Esophagus squamous epithelium (tissue), 5 donors: ENCODE results near the gene PCK1. TPM values are rescaled to one million over a fixed set of nuclear protein-coding genes. Genes with fewer than 3 reads are reported as not detected.

Experiments used
- DNase-seq: peaks from one replicate; lab custom pipeline; 2025; lab: John Stamatoyannopoulos, UW
- H3K27ac ChIP-seq, 4 donors: fragments of 200-600 bp; sonication (generic); one replicate each; pipeline ENCODE4 v1.5.1; 2016 to 2019; ENCODE audit warnings: mild to moderate bottlenecking in 1 of 4
- H3K27me3 ChIP-seq, 4 donors: fragments of 200-600 bp; sonication (generic); 1 replicate in 3 of 4; 2 replicates in 1 of 4; pipeline versions ENCODE4 v1.5.1 to v1.6.0; 2017 to 2021; ENCODE audit warnings: antibody characterized with exemption in 1 of 4
- H3K36me3 ChIP-seq, 3 donors: fragments of 200-600 bp; sonication (generic); one replicate each; pipeline ENCODE4 v1.5.1; 2016 to 2019
- H3K4me1 ChIP-seq, 3 donors: fragments of 200-600 bp; sonication (generic); one replicate each; pipeline ENCODE4 v1.5.1; 2017 to 2019
- H3K4me3 ChIP-seq, 4 donors: fragments of 200-600 bp; sonication (generic); 1 replicate in 3 of 4; 2 replicates in 1 of 4; pipeline ENCODE4 v1.5.1; 2016 to 2019; ENCODE audit warnings: mild to moderate bottlenecking in 2 of 4, moderate library complexity in 1 of 4
- H3K9me3 ChIP-seq, 3 donors: fragments of 200-600 bp; sonication (generic); one replicate each; pipeline ENCODE4 v1.5.1; 2016 to 2019
- POLR2A ChIP-seq, 4 donors: fragments of 450-650 bp; IDR thresholded peaks; one replicate each; pipeline ENCODE4 v1.6.1; 2017; ENCODE audit warnings: antibody characterized with exemption in 4 of 4, mild to moderate bottlenecking in 4 of 4, moderate library complexity in 3 of 4
- WGBS, 2 donors: methylation state at CpG; one replicate each; pipeline ENCODE4 v1.1.5; 2018; 5-methylcytosine and 5-hydroxymethylcytosine counted together
- intact Hi-C: fragments of 100-400 bp; cut with DNase I; formaldehyde crosslinking; loops from one replicate; pipeline ENCODE4 v1.15.0; 2022
- total RNA-seq, 4 donors: library from RNA; depleted of rRNA; stranded (reverse); fragments of >200 nt; gene quantifications; one replicate each; pipeline ENCODE4 v1.1.0, GENCODE V29; 2016
- TF ChIP-seq, protein P1 (sequence below), 6 experiments: fragments of 450-650 bp in 4 of 6; fragments of 200-600 bp in 2 of 6; sonication (generic) in 2 of 6; IDR thresholded peaks; one replicate each; pipeline ENCODE4 v1.5.1; 2016 to 2019; ENCODE audit warnings: antibody characterized with exemption in 6 of 6, mild to moderate bottlenecking in 4 of 6, moderate library complexity in 4 of 6
- donor health status: DM: yes; HTN: yes; CAD: no.

Gene PCK1
- total RNA-seq, 4 donors from 2014 or later, result 0.38 to 1.4 (median 0.65) TPM

DNA sequence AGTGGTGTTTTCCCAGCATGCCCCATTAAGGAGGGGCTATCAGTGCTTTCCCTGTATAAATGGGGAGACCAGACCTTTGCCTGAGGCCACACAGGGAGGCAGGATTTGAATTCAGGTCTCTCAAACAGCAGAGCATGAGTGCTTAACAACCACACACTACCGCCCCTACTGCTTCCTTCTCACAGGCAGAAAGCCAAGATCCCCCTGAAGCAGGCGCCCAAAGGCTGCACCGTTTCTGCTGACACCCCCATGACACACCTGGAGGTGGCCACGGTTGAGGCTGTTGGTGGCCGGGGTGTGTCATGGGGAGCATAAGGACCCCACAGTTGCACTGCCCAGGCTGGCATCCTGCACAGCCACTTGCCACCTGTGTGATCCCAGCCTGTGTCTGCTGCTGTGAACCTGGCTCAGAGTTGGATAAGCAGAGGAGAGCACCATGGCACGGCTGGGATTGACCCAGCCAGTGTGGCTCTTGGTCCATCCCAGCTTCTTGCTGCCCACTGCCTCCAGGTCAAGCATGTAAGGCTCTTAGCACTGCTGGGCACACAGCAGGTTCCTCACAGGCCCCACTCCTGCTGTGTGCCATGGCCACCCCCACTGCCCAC, 28.3 kb downstream of the PCK1 start:
- intact Hi-C loops, result no loop called here
- peaks cover 0 to 11% (median 0%) of the 10 kb centered on the region in 4 donors for H3K27me3 ChIP-seq
- peaks cover 5 to 26% (median 5%) of the 10 kb centered on the region in 3 donors for H3K4me1 ChIP-seq
- H3K9me3 ChIP-seq, result peaks cover 0 to 8% (median 7%) of the 10 kb centered on the region in 3 donors
- H3K36me3 ChIP-seq, result no peaks in the 10 kb centered on the region
- TF ChIP-seq, protein P1, sequence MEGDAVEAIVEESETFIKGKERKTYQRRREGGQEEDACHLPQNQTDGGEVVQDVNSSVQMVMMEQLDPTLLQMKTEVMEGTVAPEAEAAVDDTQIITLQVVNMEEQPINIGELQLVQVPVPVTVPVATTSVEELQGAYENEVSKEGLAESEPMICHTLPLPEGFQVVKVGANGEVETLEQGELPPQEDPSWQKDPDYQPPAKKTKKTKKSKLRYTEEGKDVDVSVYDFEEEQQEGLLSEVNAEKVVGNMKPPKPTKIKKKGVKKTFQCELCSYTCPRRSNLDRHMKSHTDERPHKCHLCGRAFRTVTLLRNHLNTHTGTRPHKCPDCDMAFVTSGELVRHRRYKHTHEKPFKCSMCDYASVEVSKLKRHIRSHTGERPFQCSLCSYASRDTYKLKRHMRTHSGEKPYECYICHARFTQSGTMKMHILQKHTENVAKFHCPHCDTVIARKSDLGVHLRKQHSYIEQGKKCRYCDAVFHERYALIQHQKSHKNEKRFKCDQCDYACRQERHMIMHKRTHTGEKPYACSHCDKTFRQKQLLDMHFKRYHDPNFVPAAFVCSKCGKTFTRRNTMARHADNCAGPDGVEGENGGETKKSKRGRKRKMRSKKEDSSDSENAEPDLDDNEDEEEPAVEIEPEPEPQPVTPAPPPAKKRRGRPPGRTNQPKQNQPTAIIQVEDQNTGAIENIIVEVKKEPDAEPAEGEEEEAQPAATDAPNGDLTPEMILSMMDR (IDR thresholded peaks at IDR 0.05), result no peak
- TF ChIP-seq POLR2A (IDR thresholded peaks at IDR 0.05), result no peak
- no peak overlapping the region for H3K27ac ChIP-seq
- WGBS, 2 donors, result 80 to 83% methylated on average over 1 to 4 of the region's 6 CpGs
- DNase-seq, result no peak
- no peak overlapping the region for H3K4me3 ChIP-seq

DNA sequence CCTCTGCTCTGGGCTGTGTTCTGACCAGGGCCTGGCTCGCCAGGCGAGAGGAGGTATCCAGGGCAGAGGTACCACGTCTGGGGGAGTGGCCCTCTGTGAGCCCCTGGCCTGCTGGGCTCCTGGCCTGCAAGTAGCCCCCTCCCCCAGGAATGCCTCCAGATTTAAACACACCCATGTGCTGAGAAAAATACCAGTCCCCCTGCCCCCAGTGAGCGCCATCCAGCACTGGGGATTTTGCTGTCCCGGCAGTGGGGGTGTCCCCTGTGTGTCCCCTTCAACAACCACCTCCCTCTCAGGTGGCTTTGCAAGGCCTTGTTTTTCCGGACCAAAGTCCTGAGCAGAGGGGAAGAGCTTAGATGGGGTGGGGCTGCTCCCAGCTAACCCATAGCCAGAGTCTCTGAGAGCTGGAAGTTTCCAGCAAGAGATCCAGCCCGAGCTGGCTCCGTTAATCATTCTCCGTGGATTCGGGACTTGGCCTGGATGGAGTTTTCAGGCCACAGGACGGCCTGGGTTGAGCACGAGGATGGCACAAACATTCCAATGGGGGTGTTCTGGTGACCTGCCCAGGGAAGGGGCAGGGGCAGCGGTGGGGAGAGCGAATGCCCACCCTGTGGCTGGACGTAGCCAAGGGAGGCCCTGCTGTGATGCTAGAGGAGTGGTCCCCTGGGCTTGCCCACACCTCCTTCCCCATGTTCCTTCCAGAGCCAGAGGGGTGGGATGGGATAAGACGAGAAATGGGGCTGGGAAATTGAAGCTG, 29.0 kb downstream of the PCK1 start:
- H3K27ac ChIP-seq, result no peak overlapping the region
- DNase-seq, result no peak

GRCh38 chr20:57590485-57591288, 29.8 kb downstream of the PCK1 start:
- Histone ChIP-seq H3K9me3 (peaks cover 0 to 8% (median 7%) of the 10 kb centered on the region in 3 donors), H3K27me3 (peaks cover 0 to 8% (median 0%) of the 10 kb centered on the region in 4 donors), H3K27ac (no peak overlapping the region), H3K4me3 (no peak overlapping the region), H3K36me3 (no peaks in the 10 kb centered on the region), H3K4me1 (peaks cover 5 to 23% (median 5%) of the 10 kb centered on the region in 3 donors)
- TF ChIP-seq, protein P1 (IDR thresholded peaks at IDR 0.05), result no peak
- no peak for TF ChIP-seq POLR2A (IDR thresholded peaks at IDR 0.05)
- 89% methylated on average over 11 of the region's 18 CpGs; no CpG with 5 or more reads in 1 of the 2 donors for WGBS, 2 donors
- no peak for DNase-seq
- intact Hi-C loops, result no loop called here

More for the DNA sequence above, 29.0 kb downstream of the PCK1 start:
- 85 to 100% methylated on average over 2 to 7 of the region's 16 CpGs for WGBS, 2 donors
- peaks cover 5 to 29% (median 5%) of the 10 kb centered on the region in 3 donors for H3K4me1 ChIP-seq
- no peaks in the 10 kb centered on the region for H3K36me3 ChIP-seq
- peaks cover 0 to 11% (median 0%) of the 10 kb centered on the region in 4 donors for H3K27me3 ChIP-seq
- H3K4me3 ChIP-seq, result no peak overlapping the region
- intact Hi-C loops, result no loop called here
- peaks cover 0 to 8% (median 7%) of the 10 kb centered on the region in 3 donors for H3K9me3 ChIP-seq
- TF ChIP-seq, protein P1 (IDR thresholded peaks at IDR 0.05), result no peak
- TF ChIP-seq POLR2A (IDR thresholded peaks at IDR 0.05), result no peak

GRCh38 chr20:57591289-57592229, 30.6 kb downstream of the PCK1 start:
- Histone ChIP-seq H3K27ac (no peak overlapping the region), H3K27me3 (no peaks in the 10 kb centered on the region), H3K4me1 (peaks cover 5 to 19% (median 5%) of the 10 kb centered on the region in 3 donors), H3K4me3 (no peak overlapping the region), H3K9me3 (peaks cover 0 to 8% (median 7%) of the 10 kb centered on the region in 3 donors), H3K36me3 (no peaks in the 10 kb centered on the region)
- intact Hi-C loops, result no loop called here
- no peak for DNase-seq
- TF ChIP-seq, protein P1 (IDR thresholded peaks at IDR 0.05), result no peak
- TF ChIP-seq POLR2A (IDR thresholded peaks at IDR 0.05), result no peak
- 69 to 89% methylated on average over 9 to 13 of the region's 15 CpGs for WGBS, 2 donors
